HG03159 (cell line): ENCODE data around the gene SHANK1.

Experiments used
- ATAC-seq: cut with Tn5 transposase; IDR thresholded peaks from one replicate; pipeline ENCODE4 v1.9.1; 2021; ENCODE audit warnings: mild to moderate bottlenecking, moderate library complexity; ENCODE audit not compliant: unreplicated experiment

SHANK1 gene

DNA sequence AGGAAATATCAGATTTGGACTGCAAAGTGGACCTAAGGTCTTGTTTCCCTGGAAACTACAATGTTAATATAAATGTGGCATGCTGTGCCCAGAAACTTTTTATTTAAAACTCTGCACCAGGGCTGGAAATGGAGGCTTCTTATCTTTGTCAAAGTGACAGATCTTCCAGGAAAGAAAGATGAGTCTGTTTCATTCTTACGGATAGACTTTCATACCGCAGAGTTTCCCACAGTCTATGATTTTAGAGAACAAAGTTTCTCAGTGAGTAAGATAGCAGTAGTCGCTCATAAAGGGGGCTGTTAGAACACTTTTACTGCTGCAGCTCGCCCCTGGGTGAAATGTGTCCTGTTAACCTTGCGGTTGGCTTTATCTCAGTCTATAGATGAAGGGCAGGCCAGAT lies 10.3 kb upstream of the SHANK1 start:
- ATAC-seq: no peak

DNA sequence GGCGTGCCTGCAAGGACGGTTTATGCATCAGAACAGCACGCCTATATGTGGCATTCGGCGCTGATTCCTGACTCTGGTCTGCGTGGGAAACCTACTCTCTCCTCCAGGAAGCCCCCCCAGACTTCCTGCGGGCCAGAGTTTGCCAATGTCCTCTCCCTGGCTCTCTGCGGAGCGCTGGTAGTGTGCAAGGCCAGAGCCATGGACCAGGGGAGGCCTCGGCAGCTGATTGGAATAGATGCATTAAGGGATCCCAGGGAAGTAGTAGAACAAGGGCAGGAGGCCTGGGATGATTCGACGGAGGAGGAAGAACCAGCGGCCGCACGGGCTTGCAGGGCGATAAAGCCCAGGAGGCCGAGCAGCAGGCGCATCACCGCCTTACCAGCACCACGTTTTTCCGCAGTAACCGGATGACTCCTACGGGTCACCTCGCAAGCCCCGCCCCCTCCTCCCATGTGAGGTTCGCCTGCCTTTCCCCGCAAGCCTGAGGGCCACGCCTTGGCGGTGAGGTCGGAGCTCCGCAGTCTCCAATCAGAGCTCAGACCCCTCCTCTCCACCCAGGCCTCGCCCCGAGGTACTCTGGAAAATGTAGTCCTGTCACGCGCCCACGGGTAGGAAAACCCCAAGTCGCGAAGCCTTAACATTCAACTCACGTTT lies 8.6 kb upstream of the SHANK1 start:
- no peak for ATAC-seq

DNA sequence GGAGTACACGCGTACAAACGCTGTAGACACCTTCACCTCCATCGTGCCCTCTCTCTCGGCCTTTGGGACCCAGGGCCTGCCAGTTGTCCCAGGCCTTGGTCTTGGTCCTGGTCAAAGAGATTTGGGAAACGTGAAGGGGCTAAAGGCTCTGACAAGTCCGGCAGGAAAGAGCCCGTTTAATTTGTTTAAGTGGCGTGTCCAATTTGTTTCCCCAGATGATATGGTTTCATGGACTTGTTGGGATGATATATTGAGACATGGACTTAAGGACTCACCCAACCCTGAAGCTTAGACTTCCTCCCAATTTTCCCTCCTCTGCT lies 6.3 kb upstream of the SHANK1 start:
- ATAC-seq: no peak

DNA sequence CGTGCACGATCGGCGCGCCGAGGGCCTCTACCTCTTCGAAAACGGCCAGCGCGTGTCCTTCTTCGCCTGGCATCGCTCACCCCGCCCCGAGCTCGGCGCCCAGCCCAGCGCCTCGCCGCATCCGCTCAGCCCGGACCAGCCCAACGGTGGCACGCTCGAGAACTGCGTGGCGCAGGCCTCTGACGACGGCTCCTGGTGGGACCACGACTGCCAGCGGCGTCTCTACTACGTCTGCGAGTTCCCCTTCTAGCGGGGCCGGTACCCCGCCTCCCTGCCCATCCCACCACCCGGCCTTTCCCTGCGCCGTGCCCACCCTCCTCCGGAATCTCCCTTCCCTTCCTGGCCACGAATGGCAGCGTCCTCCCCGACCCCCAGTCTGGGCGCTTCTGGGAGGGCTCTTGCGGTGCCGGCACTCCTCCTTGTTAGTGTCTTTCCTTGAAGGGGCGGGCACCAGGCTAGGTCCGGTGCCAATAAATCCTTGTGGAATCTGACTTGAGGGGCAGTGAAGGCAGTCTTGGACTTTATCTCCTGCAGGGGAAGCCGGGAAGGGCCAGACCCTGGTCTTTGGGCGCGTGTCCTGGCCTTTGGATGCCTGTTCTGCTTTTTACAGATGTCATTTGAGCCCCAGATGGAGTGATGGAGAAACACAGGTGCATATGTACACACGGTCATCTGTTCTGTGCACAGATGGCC lies 5.8 kb upstream of the SHANK1 start:
- peak; percentile 23 for ATAC-seq

DNA sequence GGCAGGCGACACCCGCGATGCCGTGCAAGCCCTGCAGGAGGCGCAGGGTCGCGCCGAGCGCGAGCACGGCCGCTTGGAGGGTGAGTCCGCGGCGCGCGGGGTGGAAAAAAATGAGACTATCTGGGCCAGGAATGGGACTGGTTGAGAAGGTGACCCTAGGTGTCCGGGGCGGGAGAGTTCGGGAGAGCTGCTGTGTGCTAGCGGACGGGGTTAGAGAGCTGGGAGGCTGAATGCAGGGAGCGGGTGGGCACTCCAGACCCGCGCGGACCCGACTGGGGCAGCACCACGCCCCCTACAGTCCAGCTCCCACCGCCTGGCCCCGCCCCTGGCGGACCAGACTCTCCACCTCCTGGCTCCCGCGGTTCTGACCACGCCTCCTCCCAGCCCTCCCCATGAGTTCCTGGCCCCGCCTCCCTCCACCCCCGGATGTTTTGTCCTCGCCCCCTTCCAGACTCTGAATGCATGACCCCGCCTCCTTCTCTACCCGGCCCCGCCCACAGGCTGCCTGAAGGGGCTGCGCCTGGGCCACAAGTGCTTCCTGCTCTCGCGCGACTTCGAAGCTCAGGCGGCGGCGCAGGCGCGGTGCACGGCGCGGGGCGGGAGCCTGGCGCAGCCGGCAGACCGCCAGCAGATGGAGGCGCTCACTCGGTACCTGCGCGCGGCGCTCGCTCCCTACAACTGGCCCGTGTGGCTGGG lies 5.1 kb upstream of the SHANK1 start:
- ATAC-seq: peak; percentile 77

DNA sequence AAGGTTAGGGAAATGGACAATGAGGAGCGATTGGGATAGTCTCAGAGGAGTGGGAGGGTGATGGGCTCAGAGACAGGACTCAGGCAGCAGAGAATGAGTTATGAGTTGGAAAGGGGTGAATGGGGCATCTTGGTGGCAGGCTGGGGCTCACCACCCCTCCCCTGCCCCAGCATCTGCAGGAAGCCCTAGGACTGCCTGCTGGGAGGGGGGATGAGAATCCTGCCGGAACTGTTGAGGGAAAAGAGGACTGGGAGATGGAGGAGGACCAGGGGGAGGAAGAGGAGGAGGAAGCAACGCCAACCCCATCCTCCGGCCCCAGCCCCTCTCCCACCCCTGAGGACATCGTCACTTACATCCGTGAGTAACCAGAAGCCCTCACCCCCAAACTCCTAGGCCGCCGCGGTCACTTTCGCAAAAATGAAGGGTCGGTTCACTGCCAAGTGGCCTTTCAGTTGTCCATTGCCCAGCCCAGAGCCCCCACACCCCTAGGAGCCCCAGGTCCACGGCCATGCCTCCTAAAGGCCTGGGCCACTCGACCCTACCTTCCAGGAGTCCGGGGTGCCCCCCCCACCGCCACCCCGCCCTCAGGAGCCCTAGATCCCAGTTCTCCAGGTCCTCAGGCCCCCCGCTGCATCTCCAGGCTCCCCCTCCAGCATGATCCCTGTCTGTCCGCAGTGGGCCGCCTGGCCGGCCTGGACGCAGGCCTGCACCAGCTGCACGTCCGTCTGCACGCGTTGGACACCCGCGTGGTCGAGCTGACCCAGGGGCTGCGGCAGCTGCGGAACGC lies 4.3 kb upstream of the SHANK1 start:
- no peak for ATAC-seq

DNA sequence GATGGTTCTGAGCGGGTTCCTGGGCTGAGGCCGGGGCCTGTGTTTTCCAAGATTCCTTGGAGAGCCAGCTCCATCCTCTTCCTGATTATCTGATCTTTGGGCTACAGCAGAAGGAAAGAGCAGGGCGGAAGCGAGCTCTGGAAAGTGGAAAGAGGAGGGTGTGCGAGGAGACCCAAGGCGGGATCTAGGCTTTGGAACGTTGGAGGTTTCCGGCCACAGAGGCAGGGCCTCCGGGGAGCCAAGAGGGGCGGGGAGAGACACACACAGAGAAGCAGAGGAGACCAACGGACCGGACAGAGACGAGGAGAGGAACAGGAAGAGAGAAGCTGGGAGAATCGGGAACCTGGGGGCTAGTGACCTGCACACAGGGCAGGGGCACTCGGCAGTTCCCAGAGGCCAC lies 3.5 kb upstream of the SHANK1 start, which contains the start of gene CLEC11A:
Gene CLEC11A, plus strand, starts transcription at position 296 of the 400 bp plus-strand sequence. CDS start 162 bp downstream, outside the sequence.
- ATAC-seq: no peak

DNA sequence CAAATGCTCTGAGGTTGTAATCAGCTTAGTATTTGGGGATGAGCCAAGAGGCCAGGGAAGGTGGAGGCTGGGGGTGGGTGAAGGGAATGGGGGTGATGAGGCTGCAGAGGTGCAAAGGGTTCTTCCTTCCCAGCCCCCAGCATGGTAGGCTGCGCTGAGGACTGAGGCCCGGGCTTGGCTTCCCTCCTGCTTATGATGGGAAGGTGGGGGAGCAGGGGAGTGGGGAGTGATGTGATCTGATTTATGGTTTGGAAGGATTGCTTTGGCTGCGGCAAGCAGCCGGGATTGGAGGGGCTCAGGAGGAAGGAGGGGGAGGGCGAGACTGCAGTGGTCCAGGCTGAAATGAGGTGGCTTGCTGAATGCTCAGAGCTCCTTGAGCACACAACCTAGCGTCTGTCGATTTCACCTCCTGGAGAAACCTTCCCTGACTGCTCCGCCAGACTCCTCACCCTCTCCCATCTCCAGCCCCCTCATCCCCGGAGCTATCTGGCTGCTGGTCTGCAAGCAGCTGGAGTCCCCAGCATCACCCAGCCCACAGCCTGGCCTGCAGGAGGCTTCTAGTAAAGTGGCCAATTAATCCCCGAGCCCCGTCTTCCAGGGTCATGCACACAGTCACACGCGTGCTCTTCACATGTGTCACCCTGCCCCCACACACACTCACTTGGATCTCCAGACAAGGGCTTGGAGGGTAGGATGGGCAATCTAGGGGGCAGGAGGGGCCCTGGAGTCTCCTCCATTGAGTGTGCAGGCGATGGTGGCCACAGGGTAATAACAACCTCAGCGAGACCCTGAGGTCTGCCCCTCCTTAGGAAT lies 2.8 kb upstream of the SHANK1 start:
- no peak for ATAC-seq

DNA sequence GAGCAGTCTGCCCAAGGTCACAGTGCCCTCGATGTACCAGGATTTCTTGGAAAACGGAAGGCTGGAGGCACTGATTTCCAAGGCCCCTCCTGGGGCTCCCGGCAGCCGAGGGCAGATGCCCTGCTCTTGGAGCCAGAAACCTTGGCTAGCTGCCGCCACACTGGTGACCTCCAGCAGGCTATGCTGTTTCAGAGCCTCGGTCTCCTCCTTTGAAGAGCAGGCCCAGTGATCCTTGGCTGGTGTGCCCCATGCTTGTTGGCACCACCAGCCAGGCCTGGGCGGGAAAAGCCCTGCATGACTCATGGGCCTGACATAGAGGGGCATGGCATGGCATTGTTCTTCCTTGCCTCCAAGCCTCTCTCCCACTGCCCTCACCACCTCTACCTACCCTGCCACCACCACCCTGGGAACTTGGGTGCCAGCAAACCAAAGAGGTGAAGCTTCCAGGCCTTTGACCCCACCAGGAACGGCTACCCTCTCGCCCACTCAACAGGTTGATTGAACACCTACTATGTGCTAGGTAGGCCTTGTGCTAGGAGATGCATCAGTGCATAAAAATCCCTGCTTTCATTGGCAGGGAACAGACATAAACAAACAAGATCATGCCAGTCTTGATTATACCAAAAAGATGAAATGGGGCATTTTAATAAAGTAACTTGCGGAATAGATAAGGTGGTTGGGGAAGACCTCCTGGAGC lies 2.0 kb upstream of the SHANK1 start:
- ATAC-seq: no peak

DNA sequence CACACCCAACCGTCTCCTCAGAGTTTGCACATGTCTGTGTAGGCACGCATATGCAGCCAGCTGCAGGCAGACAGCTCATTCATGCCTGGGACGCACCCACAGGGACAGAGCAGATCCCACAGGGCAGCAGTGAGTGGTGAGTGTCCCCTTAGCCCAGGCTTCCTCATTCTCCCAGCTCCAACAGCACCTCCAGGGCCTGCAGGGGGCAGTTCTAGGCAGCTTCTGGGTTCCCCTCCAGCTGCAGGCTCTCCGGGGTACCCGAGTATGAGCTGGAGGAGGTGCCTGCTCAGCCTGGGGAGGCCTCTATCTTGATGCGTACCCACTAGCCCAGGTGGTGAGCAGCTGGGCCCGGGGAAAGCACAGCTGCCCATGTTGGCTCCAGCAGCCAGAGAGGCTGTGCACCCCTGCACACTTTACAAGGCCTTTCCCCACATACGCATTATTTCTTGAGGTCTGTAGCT lies 1.3 kb upstream of the SHANK1 start:
- ATAC-seq: no peak

DNA sequence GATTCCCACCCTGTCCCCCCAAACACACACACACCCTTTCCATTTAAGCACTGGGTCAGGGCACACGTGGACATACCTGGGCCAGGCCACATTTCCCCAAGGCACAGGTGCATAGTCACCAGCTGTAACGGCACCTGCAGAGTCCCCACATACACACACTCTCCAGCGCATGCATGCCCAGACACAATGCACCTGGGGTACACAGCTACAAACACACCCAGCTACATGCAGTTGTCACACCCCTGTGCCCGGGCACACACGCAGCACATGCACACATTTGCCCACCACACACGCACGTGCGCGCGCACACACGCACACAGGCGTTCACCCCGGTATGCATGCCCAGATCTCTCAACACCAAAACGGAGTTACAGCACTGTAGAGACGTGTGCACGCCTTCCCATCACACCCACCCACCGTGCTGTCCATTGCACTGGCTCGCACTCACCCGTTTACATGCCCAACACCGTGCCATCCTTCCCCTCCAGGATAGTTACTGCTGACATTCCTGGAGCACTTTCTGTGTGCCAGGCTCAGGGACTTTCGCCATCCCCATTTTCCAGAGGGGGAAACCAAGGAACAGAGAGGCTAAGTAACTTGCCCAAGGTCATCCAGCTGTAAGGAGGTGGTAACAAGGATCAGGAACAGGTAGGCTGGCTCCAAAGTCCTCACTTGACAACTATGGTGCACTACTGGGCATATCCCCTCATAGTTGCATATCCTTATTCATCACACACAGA lies 749 bp upstream of the SHANK1 start:
- no peak for ATAC-seq

DNA sequence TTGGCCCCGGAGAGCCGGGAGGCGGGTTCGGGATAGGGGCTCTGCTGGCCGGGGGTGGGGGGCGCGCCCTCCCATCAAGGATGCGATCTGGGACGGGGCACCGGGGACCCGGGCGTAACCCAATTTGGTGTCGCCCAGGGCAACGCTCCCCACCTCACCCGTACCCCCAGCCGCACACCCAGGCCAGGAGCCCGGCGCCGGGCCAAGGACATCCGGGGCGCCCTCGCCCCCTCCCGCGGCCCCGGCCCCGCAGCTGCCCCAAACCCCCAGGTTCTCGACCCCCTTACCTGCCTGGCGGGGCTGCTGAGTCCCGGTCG lies 525 bp downstream of the SHANK1 start:
- no peak for ATAC-seq

DNA sequence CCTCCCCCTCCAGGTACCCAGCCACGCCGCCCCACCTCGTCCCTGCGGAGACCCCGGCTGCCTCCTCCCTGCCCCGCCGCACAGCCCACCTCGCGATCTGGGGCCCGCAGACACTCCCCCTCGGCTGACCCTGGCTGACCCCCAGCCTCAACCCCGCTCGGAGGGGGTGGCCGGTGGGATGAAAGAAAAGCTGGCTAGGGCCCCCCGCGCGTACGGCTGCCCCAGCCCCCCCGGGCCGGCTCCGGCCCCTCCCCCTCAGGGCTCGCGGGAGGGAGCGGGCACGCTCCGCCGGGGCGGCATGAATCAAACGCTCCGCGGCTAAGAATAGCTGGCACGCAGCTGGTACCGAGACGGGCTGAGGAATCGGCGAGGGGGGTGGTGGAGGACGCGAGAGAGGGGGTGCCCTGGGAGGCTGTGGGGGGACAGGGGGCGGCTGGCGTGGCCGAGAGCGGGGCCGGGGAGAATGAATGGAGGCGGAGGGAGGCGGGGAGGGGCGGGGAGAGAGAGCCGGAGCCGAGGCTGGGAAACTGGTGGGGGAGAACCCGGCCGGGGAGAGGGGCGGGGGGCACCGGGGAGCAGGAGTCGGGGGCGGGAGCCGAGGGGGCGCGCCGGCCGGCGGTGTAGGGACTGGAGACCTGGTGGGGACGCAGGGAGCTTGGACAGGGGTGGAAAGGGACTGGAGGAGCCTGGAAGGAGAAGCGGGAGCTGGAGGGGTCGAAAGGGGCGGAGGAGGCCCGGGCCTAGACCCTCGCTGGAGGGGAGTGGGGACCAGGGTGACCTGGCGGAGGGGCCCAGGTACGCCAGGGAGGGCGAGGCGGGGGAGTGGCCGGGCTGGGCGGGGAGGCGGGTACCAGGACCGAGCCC lies 1.1 kb downstream of the SHANK1 start:
- no peak for ATAC-seq

DNA sequence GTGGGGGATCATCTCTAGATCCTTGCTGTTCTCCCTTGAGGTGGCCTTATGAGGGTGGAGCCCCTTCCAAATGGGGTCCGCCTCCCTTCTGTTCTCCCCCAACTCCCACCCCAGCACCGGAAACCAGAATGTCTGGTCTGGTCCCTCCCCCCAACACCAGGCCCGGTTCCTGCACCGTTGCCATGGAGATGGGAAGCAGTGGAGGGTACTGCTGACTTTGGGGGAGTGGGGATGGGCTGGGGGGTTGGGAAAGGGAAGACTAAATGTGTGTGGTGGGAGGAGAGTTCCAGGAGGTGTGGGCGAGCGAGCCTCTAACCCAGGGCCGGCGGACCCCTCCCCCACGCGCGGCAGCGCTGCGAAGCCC lies 1.7 kb downstream of the SHANK1 start:
- no peak for ATAC-seq

DNA sequence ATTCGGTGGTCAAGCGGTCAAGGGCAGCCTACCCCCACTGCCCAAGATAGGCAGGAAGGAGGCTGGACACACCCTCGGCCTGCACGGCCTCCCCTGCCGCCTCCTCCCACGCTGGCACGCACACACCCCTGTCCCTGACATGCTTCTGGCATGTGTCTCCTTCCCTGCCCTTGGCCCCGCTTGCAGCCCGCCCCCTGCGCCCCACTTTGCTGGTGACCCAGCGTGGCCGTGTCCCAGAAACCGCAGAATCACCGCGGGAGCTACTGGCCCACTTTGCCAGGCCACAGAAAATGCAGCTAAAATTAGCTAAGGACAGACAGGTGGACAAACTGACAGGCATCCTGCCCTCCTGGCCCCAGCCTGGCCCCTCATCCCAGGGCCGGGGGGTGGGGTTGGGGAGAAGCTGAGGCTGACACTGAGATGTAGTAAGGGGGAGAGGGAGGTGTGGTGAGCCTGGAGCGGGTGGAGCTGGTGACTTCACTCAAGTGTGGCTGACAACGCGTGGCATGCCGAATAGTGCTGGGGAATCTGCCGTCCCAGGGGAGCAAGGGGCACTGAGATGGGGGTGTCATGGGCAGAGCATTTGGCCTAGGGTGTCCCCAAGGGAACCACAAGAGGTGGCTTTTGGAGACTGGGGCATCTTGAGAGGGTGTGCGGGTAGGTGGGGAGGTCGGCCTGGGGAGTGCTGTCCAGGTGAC lies 2.4 kb downstream of the SHANK1 start:
- ATAC-seq: no peak

DNA sequence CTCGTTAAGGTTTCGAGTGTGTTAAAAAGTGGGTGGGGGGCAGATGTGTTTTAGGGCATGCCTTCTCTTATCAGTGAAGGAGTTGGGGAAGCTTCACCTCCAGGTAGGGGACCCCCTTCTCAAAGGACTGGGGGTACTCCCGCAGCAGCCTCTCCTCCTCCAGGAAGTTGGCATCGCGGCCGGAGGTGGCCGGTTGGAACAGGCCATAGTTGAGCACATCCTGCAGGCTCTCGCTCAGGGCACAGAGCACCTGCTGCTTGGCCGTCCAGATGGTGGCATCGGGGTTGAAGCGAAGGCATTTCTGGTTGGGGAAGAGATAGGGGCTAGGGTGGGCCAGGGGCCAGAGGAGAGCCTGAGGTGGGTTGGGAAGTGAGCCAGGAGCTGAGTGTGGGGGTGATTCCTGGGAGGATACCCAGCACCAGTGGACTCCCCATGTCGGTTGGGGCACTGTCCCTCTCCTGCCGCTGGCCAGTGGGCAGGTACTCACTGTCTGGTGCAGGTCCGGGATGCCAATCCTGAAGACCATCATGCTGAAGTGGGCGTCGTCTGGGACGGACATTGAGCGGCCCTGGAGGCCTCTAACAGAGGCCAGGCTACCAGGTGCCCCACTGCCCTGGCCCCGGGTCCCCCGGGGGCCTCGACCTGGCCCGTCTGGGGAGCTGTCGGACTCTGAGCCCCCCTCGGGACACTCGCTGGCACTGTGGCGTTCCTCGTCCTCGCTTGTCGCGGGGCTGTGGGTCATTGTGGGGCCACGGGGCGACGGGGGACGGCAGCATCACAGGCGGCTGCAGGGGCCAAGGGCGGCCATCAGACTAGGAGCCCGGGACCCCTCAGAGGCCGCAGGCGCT lies 3.2 kb downstream of the SHANK1 start:
- ATAC-seq: no peak
